NCI-H128 (cell line): ENCODE data around the gene ARHGAP26.

ENCODE experiments used
- DNase-seq: peaks from one replicate; lab custom pipeline; 2025; ENCODE audit not compliant: unreplicated experiment; lab: John Stamatoyannopoulos, UW

The ARHGAP26 gene

GRCh38 chr5:142748568-142749249 lies 21.5 kb upstream of the ARHGAP26 start:
- DNase-seq = no peak

- DNase-seq = no peak
Observed at GRCh38 chr5:142749321-142749720, 20.9 kb upstream of the ARHGAP26 start.

GRCh38 chr5:142753116-142753631 lies 17.0 kb upstream of the ARHGAP26 start:
- no peak for DNase-seq

- DNase-seq = no peak
Observed at GRCh38 chr5:142754031-142754430, 16.1 kb upstream of the ARHGAP26 start.

- DNase-seq = no peak
Observed at GRCh38 chr5:142756576-142756975, 13.6 kb upstream of the ARHGAP26 start.

GRCh38 chr5:142757564-142757963 lies 12.6 kb upstream of the ARHGAP26 start:
- no peak for DNase-seq

- no peak for DNase-seq
Observed at GRCh38 chr5:142758062-142758795, 11.9 kb upstream of the ARHGAP26 start.

- DNase-seq = no peak
Observed at GRCh38 chr5:142758796-142759145, 11.4 kb upstream of the ARHGAP26 start.

- DNase-seq = no peak
Observed at GRCh38 chr5:142763701-142764100, 6.5 kb upstream of the ARHGAP26 start.

- no peak for DNase-seq
Observed at GRCh38 chr5:142767178-142767577, 3.0 kb upstream of the ARHGAP26 start.

GRCh38 chr5:142767911-142768310 lies 2.3 kb upstream of the ARHGAP26 start:
- no peak for DNase-seq

- DNase-seq = no peak
Observed at GRCh38 chr5:142769251-142769792, 855 bp upstream of the ARHGAP26 start.

- no peak for DNase-seq
Observed at GRCh38 chr5:142770650-142771609, 753 bp downstream of the ARHGAP26 start.

- DNase-seq = no peak
Observed at GRCh38 chr5:142771666-142772065, 1.5 kb downstream of the ARHGAP26 start.

- DNase-seq = no peak
Observed at GRCh38 chr5:142772446-142773293, 2.5 kb downstream of the ARHGAP26 start.

- no peak for DNase-seq
Observed at GRCh38 chr5:142777099-142777498, 6.9 kb downstream of the ARHGAP26 start.

- no peak for DNase-seq
Observed at GRCh38 chr5:142777850-142778249, 7.7 kb downstream of the ARHGAP26 start.

- DNase-seq = no peak
Observed at GRCh38 chr5:142779163-142779840, 9.1 kb downstream of the ARHGAP26 start.

- no peak for DNase-seq
Observed at GRCh38 chr5:142780871-142781270, 10.7 kb downstream of the ARHGAP26 start.
